ENCODE data around the gene CPHXL2.

Gene CPHXL2

DNA sequence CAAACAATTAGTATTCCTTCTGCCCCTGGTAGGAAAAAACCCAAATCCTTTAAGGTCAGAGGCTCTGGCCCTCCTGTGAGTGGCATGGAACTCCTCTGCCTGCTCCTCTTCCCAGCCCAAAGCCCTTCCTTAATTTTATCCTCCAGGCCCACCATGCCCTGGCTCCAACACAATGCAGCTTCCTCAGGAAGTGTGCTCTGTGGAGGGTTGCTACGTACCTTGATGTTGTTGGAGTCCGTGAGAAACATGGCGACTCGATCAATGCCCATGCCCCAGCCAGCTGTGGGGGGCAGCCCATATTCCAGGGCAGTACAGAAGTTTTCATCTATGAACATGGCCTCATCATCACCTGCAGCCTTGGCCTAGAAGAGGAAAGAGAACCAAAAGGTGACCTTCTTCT lies 48.5 kb downstream of the CPHXL2 start:
- TF ChIP-seq, protein P1, sequence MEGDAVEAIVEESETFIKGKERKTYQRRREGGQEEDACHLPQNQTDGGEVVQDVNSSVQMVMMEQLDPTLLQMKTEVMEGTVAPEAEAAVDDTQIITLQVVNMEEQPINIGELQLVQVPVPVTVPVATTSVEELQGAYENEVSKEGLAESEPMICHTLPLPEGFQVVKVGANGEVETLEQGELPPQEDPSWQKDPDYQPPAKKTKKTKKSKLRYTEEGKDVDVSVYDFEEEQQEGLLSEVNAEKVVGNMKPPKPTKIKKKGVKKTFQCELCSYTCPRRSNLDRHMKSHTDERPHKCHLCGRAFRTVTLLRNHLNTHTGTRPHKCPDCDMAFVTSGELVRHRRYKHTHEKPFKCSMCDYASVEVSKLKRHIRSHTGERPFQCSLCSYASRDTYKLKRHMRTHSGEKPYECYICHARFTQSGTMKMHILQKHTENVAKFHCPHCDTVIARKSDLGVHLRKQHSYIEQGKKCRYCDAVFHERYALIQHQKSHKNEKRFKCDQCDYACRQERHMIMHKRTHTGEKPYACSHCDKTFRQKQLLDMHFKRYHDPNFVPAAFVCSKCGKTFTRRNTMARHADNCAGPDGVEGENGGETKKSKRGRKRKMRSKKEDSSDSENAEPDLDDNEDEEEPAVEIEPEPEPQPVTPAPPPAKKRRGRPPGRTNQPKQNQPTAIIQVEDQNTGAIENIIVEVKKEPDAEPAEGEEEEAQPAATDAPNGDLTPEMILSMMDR (IDR thresholded peaks at IDR 0.05; ENCODE audit: extremely low read depth, missing control alignments), result no peak
- DNase-seq (ENCODE audit: low spot score), result no peak

DNA sequence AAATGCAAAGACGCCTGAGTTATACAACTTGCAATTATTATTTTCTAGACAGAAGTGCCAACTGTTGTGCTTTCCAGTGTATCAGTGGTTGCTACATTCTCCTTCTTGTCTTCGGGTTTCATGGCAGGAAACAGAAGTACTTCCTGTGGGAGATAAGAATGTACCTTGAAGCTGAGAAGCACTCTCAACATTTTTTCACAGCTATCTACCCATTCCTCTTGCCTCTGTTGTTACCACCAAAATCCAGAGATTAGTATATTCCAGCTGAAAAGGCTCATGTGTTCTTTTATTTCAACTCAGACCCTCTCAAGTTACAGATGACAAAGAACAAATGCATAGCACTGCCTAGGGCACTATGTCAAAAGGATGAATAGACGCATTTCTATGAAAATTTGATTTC lies 49.0 kb downstream of the CPHXL2 start:
- TF ChIP-seq, protein P1 (IDR thresholded peaks at IDR 0.05; ENCODE audit: extremely low read depth, missing control alignments), result no peak
- DNase-seq (ENCODE audit: low spot score), result no peak

DNA sequence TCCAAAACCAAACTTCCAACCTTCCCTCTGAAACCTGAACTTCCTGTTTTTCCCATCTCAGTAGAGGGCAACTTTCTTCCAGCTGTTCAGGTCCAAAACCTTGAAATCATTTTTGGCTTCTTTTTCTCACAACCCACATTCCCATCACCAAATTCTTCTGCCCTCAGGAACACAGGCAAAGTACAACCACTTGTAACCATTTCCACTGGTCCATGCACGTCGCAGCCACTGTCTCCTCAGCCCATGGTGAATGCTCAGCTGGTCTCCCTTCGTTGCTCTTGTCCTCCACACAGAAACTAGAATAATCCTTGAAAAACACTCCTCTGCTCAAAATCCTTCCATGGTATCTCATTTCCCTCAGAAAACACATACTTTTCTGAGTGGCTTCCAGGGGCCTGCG lies 50.0 kb downstream of the CPHXL2 start:
- no peak for DNase-seq (ENCODE audit: low spot score)
- TF ChIP-seq, protein P1 (IDR thresholded peaks at IDR 0.05; ENCODE audit: extremely low read depth, missing control alignments), result no peak

DNA sequence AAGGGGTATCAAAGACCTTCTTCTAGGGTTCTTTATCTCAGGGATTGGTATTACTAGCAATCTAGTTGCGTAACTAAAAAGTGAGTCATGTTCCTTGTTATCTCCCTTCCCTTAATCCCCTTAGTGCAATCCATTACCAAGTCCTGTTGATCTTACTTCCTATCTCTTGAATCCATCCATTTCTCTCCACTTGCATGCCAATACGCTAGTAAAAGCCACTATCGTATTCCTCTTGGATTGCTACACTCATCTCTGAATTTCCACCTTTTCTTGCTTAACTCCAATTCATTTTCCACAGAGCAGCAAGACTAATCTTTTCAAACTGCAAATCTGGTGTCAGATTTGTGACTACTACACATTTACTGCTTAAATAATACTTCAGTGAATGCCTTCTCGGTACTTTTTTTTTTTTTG lies 51.9 kb downstream of the CPHXL2 start:
- no peak for DNase-seq (ENCODE audit: low spot score)
- TF ChIP-seq, protein P1 (IDR thresholded peaks at IDR 0.05; ENCODE audit: extremely low read depth, missing control alignments), result no peak

DNA sequence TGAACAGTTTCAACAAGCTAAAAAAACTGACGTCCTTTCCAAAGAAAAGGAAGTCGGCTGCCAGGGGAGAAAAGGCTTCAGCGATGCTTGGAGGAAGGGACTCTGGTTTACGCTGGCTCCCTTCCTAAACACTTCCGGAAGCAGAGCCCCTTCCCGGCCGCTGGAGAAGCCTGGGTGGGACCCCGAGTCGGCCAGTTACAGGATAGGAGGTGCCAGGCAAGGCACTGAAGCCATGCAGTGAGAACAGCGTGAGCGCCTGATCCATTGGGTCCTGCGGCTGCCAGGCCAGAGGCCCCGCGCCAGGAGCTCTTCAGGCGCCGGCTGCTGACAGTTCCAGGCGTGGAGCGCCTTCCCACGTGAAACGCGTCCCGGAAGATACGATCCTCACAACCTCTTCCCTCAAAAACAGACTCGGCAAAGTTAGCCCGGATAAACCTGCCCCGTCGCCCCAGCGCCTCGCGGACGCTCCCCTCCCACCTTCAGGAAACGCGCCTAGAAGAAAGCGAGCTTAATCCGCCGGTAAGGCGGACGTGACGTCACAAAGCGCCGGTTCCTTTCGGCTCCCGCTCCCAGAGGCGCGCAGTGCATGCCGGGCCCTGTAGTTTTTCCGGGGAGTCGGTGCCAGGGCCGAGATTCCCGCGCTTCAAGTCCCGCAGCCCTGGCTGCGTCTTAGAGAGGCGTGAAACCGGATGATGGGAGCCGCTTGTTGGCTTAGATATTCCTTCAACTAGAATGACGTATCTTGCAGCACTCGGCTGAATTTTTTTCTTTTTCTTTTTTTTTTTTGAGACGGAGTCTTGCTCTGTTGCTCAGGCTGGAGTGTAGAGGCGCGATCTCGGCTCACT lies 53.8 kb downstream of the CPHXL2 start, which contains the start of gene ADAT1:
ADAT1 (minus strand) TSS at position 521 of the 845 bp plus-strand sequence. CDS start 2,482 bp downstream, outside the sequence.
- TF ChIP-seq, protein P1 (IDR thresholded peaks at IDR 0.05; ENCODE audit: extremely low read depth, missing control alignments), result no peak
- DNase-seq (ENCODE audit: low spot score), result peak; percentile 88

DNA sequence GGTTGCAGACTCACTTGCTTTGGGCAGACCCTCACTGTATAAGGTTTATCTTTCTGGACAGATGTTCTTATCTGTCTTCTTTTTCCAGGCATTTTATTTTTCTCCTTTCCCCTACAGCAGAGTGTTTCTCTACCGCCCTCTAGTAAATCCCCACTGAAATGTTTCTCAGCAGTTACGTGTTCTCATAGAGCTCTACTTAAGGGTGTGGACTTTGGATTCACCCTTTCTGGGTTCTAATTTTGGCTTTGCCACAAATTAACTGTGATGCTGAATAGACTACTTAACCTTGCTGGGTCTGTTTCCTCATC lies 55.7 kb downstream of the CPHXL2 start:
- peak; percentile 22 for DNase-seq (ENCODE audit: low spot score)
- TF ChIP-seq, protein P1 (IDR thresholded peaks at IDR 0.05; ENCODE audit: extremely low read depth, missing control alignments), result peak; percentile 44

DNA sequence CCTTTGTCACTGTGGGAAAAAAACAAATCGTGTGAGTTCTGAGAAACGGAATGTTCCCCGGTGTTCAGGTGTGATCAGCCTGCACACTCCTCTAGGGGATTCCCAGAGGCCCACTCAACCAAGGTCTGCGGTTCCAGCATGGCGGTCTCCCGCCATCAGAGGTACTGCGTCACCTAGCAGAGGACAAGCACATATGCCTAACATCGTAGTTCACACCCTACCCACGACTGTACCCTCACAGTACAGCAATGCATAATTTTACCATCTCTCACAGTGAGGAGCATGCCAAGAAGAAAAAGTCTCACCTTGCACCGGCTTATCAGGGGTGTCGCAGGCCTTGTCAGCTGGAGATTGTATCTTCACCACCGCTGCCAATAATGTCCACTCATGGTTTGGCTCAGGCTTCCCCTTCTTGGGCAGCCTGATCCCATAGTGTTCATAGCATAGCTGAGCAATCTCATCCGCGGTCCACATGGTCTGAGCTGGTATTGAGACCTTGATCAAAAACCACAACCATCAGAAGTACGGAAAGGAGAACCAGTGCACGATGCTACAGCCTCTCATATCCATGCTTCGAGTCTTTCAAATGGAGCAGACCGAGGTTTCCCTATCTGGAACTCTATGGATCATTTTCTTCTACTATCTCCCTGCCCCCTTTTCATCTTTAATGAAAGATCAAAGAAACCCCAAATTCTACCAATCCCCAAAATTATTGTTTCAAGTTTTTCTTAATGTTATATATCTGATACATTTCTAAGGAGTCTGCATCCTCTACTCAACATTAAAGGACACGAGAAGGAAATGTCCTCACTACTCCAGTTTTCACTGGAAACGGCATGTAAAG lies 56.3 kb downstream of the CPHXL2 start:
- no peak for DNase-seq (ENCODE audit: low spot score)
- TF ChIP-seq, protein P1 (IDR thresholded peaks at IDR 0.05; ENCODE audit: extremely low read depth, missing control alignments), result no peak
